Endometrium (tissue), 2 donors: Measurements from ENCODE around the gene MAN2A2.

ENCODE experiments used
- FAIRE-seq: peaks from 2 replicates; lab custom pipeline; 2012; peaks lifted over from hg19 to GRCh38; lab: Jason Lieb, UNC
- donor health status: control.
- donor health status: control.

MAN2A2 gene

DNA sequence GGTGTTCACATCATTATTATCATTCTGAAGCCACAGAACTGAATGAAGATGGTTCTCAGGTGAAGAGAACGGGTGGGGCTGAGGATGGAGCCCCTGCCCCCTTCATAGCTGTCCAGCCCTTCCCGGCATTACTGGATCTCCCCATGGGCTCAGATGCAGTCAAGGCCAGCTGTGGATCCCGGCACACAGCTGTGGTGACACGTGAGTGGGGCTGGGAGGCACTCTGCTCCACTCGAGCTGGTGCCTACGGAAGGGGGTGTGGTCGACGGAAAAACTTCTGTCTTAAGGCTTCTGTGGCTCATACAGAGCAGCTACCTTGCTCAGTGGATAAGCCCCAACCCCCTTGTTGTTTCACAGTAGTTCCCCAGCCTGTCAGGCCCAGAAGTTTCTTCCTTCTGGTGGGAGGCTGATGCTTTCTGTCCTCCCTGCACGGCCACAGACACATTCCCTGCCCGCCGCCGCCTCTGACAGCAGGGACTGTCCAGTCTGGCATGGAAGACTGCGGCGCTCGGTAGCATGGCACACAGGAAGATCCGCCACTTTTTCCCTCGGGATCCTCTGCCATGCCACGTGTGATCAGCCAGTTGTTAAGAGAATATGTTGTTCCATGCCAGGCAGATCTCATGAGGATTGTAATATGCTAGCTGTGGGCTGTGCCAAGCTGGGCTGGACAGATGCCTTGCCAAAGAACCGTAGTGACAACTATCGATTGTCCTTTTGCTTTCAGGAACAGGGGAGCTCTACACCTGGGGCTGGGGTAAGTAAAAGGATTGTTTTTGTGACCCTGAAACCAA, 57.4 kb downstream of the MAN2A2 start:
- FAIRE-seq, result no peak

GRCh38 chr15:90962021-90962420, 58.9 kb downstream of the MAN2A2 start:
- no peak for FAIRE-seq

DNA sequence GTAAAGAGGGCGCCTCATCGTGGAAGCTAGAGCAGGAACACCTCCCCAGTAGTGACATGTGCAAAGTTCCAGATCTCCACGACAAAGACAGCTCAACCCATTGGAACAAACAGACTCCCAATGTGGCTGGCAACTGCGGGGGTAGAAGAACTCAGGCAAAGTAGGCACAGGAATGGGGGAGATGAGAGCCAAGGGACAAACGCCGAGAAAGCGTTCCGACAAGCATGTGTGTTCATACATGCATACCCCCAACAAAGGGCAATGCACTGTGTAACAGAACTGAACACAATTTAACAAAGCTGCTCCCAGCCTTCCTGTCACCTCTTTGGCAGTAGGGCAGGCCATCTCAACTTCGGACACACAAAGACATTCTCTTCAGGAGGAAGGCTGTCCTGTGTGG, 63.2 kb downstream of the MAN2A2 start:
- no peak for FAIRE-seq

- no peak for FAIRE-seq
These were observed 64.1 kb downstream of the MAN2A2 start for GRCh38 chr15:90967206-90967605.

DNA sequence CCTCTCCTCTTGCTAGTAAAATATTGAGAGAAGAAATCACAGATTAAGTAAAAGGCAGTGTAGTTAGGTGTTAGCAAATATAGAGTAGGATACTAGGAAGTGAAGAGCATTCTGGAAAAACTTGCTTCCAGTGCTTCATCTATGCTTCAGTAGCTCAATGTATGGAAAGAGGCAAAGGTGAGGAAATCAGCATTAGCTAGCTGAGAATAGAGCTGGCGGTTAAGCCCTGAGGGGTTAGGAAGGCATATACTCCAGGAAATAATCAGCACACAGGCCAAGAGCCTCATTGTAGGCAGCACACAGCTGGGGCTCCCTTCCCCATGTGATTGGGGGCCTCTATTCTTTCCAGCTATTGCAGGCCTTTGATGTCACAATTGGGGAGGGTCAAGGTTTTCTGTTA, 65.3 kb downstream of the MAN2A2 start:
- FAIRE-seq, result no peak

GRCh38 chr15:90970274-90970673, 67.2 kb downstream of the MAN2A2 start:
- no peak for FAIRE-seq

- no peak for FAIRE-seq
These were observed 69.0 kb downstream of the MAN2A2 start for GRCh38 chr15:90972133-90972532.
